ENCODE measurements around the gene YBX2.

GRCh38 chr17:7254511-7254910 is 39.9 kb downstream of the YBX2 start:
- TF ChIP-seq, protein P1, sequence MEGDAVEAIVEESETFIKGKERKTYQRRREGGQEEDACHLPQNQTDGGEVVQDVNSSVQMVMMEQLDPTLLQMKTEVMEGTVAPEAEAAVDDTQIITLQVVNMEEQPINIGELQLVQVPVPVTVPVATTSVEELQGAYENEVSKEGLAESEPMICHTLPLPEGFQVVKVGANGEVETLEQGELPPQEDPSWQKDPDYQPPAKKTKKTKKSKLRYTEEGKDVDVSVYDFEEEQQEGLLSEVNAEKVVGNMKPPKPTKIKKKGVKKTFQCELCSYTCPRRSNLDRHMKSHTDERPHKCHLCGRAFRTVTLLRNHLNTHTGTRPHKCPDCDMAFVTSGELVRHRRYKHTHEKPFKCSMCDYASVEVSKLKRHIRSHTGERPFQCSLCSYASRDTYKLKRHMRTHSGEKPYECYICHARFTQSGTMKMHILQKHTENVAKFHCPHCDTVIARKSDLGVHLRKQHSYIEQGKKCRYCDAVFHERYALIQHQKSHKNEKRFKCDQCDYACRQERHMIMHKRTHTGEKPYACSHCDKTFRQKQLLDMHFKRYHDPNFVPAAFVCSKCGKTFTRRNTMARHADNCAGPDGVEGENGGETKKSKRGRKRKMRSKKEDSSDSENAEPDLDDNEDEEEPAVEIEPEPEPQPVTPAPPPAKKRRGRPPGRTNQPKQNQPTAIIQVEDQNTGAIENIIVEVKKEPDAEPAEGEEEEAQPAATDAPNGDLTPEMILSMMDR (IDR thresholded peaks at IDR 0.05), result no peak
- no peak for TF ChIP-seq POLR2A (IDR thresholded peaks at IDR 0.05)

All from body of pancreas (tissue), 4 donors.